GM03348 (cell line): ENCODE measurements around the gene GLYR1.
A peak's percentile ranks its signal among the peaks of the same experiment; 100 is the strongest.

Experiments used
- DNase-seq: peaks from one replicate; pipeline ENCODE4 v3.0.0; 2012; ENCODE audit warnings: low spot score

GLYR1 gene

GRCh38 chr16:4879049-4879448, 32.0 kb upstream of the GLYR1 start:
- DNase-seq = peak; percentile 29

GRCh38 chr16:4877380-4877685, 30.2 kb upstream of the GLYR1 start:
- DNase-seq = no peak

GRCh38 chr16:4876646-4877379, 29.7 kb upstream of the GLYR1 start:
- DNase-seq = no peak

- DNase-seq = no peak
Observed at GRCh38 chr16:4874666-4875065, 27.6 kb upstream of the GLYR1 start.

- DNase-seq = no peak
Observed at GRCh38 chr16:4873091-4873490, 26.0 kb upstream of the GLYR1 start.

GRCh38 chr16:4871071-4871470, 24.0 kb upstream of the GLYR1 start:
- no peak for DNase-seq

- no peak for DNase-seq
Observed at GRCh38 chr16:4870138-4870671, 23.1 kb upstream of the GLYR1 start.

- no peak for DNase-seq
Observed at GRCh38 chr16:4869147-4869805, 22.2 kb upstream of the GLYR1 start.

- DNase-seq = no peak
Observed at GRCh38 chr16:4868535-4868934, 21.4 kb upstream of the GLYR1 start.

- no peak for DNase-seq
Observed at GRCh38 chr16:4868026-4868425, 20.9 kb upstream of the GLYR1 start.

GRCh38 chr16:4866586-4866985, 19.5 kb upstream of the GLYR1 start:
- no peak for DNase-seq

GRCh38 chr16:4865231-4865860, 18.3 kb upstream of the GLYR1 start:
- no peak for DNase-seq

- no peak for DNase-seq
Observed at GRCh38 chr16:4864728-4865127, 17.6 kb upstream of the GLYR1 start.

GRCh38 chr16:4862639-4863038, 15.6 kb upstream of the GLYR1 start:
- no peak for DNase-seq

GRCh38 chr16:4860727-4861342, 13.7 kb upstream of the GLYR1 start:
- no peak for DNase-seq

GRCh38 chr16:4859900-4860255, 12.8 kb upstream of the GLYR1 start:
- DNase-seq = no peak

- DNase-seq = no peak
Observed at GRCh38 chr16:4859190-4859899, 12.3 kb upstream of the GLYR1 start.

GRCh38 chr16:4855804-4856203, 8.7 kb upstream of the GLYR1 start:
- DNase-seq = no peak

GRCh38 chr16:4855371-4855770, 8.3 kb upstream of the GLYR1 start:
- DNase-seq = no peak

- DNase-seq = peak; percentile 63
Observed at GRCh38 chr16:4852221-4852872, 5.3 kb upstream of the GLYR1 start.

- peak; percentile 33 for DNase-seq
Observed at GRCh38 chr16:4850211-4850610, 3.1 kb upstream of the GLYR1 start.
